Panc1 (cell line): Measurements from ENCODE around the gene OAS3. TPM values are rescaled to one million over a fixed set of nuclear protein-coding genes. Genes with fewer than 3 reads are reported as not detected.

ENCODE experiments used
- ATAC-seq: fragments of 200-7000 bp; cut with Tn5 transposase; 2 replicates; pipeline ENCODE4 v1.9.1; 2020; ENCODE audit warnings: mild to moderate bottlenecking, moderate library complexity
- BruUV-seq: library from RNA; stranded (reverse); fragments of 400-500 nt; replicated peaks from 2 replicates; lab custom pipeline; 2021; lab: Mats Ljungman, UMichigan
- CTCF ChIA-PET: fragments of 300-600 bp; sonication (Branson Sonifier 250); formaldehyde crosslinking; loops from one replicate; lab custom pipeline; 2022; ENCODE audit warnings: antibody characterized with exemption; lab: Charles Lee
- POLR2A ChIA-PET: fragments of 300-600 bp; sonication (Branson Sonifier 250); formaldehyde crosslinking; loops from one replicate; lab custom pipeline; 2022; ENCODE audit warnings: antibody characterized with exemption; lab: Charles Lee
- DNase-seq: peaks from one replicate; pipeline ENCODE4 v3.0.0-alpha.2; 2010; ENCODE audit warnings: low read depth, low spot score
- H3K27ac ChIP-seq: 2 replicates; pipeline ENCODE4 v1.5.1; 2011; ENCODE audit warnings: mild to moderate bottlenecking, low read length, inconsistent platforms
- H3K27me3 ChIP-seq: fragments of 200-500 bp; sonication (Bioruptor generic); 2 replicates; pipeline ENCODE4 v1.6.0; 2014; ENCODE audit warnings: low read length, inconsistent platforms; ENCODE audit not compliant: control insufficient read depth, insufficient read depth
- H3K36me3 ChIP-seq: fragments of 200-500 bp; sonication (Bioruptor generic); 2 replicates; pipeline ENCODE4 v1.5.1; 2014; ENCODE audit warnings: inconsistent platforms, mild to moderate bottlenecking, low read length, moderate library complexity; ENCODE audit not compliant: control insufficient read depth, insufficient read depth
- H3K4me1 ChIP-seq: 2 replicates; pipeline ENCODE4 v1.5.1; 2011; ENCODE audit warnings: inconsistent platforms, mild to moderate bottlenecking, low read length, moderate library complexity; ENCODE audit not compliant: control insufficient read depth, insufficient read depth
- H3K4me3 ChIP-seq, 2 experiments: 2 replicates each; pipeline ENCODE4 v1.5.1; 2011 to 2012; ENCODE audit warnings: low read depth in 2 of 2, low read length in 2 of 2, mild to moderate bottlenecking in 2 of 2, inconsistent platforms in 1 of 2, moderate library complexity in 1 of 2
- H3K9me3 ChIP-seq: fragments of 200-500 bp; sonication (Bioruptor generic); 2 replicates; pipeline ENCODE4 v1.5.1; 2014; ENCODE audit warnings: low read depth, mild to moderate bottlenecking, inconsistent platforms, low read length, moderate library complexity; ENCODE audit not compliant: control insufficient read depth, insufficient read depth
- POLR2AphosphoS5 ChIP-seq: IDR thresholded peaks from 2 replicates; pipeline ENCODE4 v1.6.1; 2012; ENCODE audit warnings: mild to moderate bottlenecking, low read depth, low read length, moderate library complexity
- SIN3A ChIP-seq: IDR thresholded peaks from 2 replicates; pipeline ENCODE4 v1.6.1; 2012; ENCODE audit warnings: low read depth, mild to moderate bottlenecking, low read length, moderate library complexity, borderline replicate concordance; ENCODE audit not compliant: insufficient read depth
- TCF7L2 ChIP-seq: IDR thresholded peaks from 2 replicates; pipeline ENCODE4 v1.6.1; 2011; ENCODE audit warnings: mild to moderate bottlenecking, low read depth, low read length, inconsistent platforms
- in situ Hi-C: cut with HindIII; loops from 2 replicates; pipeline ENCODE4 v1.10.0; 2016; ENCODE audit warnings: low sequenced_read_pairs, low pct_unique_long_range_greater_than_20kb
- intact Hi-C: fragments of 100-400 bp; cut with micrococcal nuclease; formaldehyde crosslinking; loops from one replicate; pipeline ENCODE4 v1.10.0; 2022; ENCODE audit not compliant: unreplicated experiment
- total RNA-seq: library from RNA; stranded (reverse); gene quantifications from one replicate; pipeline ENCODE4 v1.2.1, GENCODE V29; 2021; ENCODE audit not compliant: unreplicated experiment
- TF ChIP-seq, protein P1 (sequence below): fragments of 450-650 bp; IDR thresholded peaks from 2 replicates; pipeline ENCODE4 v1.5.1; 2017; ENCODE audit warnings: mild to moderate bottlenecking
- TF ChIP-seq, protein P2 (sequence below), 2 experiments: IDR thresholded peaks; 2 replicates each; pipeline ENCODE4 v1.6.1; 2011 to 2012; ENCODE audit warnings: low read depth in 2 of 2, control low read depth in 1 of 2, low read length in 1 of 2, mild to moderate bottlenecking in 1 of 2, moderate library complexity in 1 of 2; ENCODE audit not compliant: insufficient read depth in 1 of 2

The OAS3 gene
- total RNA-seq, 1 experiment from 2014 or later, result 33.3 TPM

DNA sequence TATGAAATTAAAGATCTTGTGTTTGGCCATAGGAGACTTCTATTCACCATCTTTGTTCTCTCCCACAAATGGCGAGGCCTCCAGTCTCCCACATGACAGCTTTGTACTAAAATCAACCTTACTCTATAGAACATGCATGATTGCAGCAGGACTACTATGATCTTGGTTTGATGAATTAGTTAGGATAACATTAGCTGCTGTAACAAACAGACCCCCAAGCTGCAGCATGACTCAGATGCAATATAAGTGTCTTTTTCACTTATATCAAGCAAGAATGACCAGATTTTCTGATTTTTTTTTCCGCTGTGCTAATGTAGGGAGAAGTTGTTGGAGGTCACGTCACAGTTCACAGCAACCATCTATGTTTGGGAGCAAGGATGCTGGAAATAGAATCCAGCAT is 10.8 kb upstream of the OAS3 start:
- in situ Hi-C loops (no loop called here), intact Hi-C loops (no loop called here)
- TF ChIP-seq, protein P1, sequence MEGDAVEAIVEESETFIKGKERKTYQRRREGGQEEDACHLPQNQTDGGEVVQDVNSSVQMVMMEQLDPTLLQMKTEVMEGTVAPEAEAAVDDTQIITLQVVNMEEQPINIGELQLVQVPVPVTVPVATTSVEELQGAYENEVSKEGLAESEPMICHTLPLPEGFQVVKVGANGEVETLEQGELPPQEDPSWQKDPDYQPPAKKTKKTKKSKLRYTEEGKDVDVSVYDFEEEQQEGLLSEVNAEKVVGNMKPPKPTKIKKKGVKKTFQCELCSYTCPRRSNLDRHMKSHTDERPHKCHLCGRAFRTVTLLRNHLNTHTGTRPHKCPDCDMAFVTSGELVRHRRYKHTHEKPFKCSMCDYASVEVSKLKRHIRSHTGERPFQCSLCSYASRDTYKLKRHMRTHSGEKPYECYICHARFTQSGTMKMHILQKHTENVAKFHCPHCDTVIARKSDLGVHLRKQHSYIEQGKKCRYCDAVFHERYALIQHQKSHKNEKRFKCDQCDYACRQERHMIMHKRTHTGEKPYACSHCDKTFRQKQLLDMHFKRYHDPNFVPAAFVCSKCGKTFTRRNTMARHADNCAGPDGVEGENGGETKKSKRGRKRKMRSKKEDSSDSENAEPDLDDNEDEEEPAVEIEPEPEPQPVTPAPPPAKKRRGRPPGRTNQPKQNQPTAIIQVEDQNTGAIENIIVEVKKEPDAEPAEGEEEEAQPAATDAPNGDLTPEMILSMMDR, result no peak
- TF ChIP-seq TCF7L2 (no peak), SIN3A (no peak), POLR2AphosphoS5 (no peak)
- TF ChIP-seq, protein P2, sequence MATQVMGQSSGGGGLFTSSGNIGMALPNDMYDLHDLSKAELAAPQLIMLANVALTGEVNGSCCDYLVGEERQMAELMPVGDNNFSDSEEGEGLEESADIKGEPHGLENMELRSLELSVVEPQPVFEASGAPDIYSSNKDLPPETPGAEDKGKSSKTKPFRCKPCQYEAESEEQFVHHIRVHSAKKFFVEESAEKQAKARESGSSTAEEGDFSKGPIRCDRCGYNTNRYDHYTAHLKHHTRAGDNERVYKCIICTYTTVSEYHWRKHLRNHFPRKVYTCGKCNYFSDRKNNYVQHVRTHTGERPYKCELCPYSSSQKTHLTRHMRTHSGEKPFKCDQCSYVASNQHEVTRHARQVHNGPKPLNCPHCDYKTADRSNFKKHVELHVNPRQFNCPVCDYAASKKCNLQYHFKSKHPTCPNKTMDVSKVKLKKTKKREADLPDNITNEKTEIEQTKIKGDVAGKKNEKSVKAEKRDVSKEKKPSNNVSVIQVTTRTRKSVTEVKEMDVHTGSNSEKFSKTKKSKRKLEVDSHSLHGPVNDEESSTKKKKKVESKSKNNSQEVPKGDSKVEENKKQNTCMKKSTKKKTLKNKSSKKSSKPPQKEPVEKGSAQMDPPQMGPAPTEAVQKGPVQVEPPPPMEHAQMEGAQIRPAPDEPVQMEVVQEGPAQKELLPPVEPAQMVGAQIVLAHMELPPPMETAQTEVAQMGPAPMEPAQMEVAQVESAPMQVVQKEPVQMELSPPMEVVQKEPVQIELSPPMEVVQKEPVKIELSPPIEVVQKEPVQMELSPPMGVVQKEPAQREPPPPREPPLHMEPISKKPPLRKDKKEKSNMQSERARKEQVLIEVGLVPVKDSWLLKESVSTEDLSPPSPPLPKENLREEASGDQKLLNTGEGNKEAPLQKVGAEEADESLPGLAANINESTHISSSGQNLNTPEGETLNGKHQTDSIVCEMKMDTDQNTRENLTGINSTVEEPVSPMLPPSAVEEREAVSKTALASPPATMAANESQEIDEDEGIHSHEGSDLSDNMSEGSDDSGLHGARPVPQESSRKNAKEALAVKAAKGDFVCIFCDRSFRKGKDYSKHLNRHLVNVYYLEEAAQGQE (IDR thresholded peaks at IDR 0.05; ENCODE audit: insufficient read depth in 1 of 2, low read depth in 2 of 2, low read length in 1 of 2), result no peak
- H3K4me1 ChIP-seq, result no peaks in the 10 kb centered on the region
- DNase-seq (no peak), ATAC-seq (no peak)
- ChIA-PET CTCF (no interaction called here), POLR2A (no interaction called here)
- BruUV-seq, result no TSS peak
- no peaks in the 10 kb centered on the region for H3K36me3 ChIP-seq
- H3K27ac ChIP-seq, result no peak overlapping the region
- no peaks in the 10 kb centered on the region for H3K9me3 ChIP-seq
- peaks cover 4% of the 10 kb centered on the region; the same call in 1 of the 2 replicates for H3K27me3 ChIP-seq
- H3K4me3 ChIP-seq, result no peak overlapping the region

DNA sequence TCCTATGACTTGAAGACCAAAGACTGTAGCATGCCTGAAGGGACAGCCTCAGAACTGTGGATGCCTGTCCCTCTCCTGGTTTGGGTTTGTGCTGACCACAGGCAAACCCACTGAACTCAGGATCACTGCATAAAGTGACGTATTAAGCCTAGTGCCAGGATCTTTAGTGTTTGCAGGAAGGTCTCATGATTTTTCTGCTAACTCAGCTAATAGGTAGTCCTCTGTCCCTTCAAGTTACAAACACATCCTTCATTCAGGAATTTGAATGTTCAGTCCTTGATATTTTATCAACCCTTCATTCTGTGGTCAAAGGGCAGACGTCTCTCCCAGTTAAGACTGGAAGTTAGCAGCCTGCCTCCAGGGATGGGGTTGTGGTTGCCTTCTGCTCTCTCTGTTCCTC is 10.3 kb upstream of the OAS3 start:
- CTCF ChIA-PET, result no interaction called here
- TF ChIP-seq TCF7L2, result no peak
- TF ChIP-seq SIN3A, result no peak
- TF ChIP-seq, protein P1, result no peak
- TF ChIP-seq POLR2AphosphoS5, result no peak
- TF ChIP-seq, protein P2 (IDR thresholded peaks at IDR 0.05; ENCODE audit: insufficient read depth in 1 of 2, low read depth in 2 of 2, low read length in 1 of 2), result no peak
- DNase-seq (no peak), ATAC-seq (no peak)
- POLR2A ChIA-PET, result no interaction called here
- intact Hi-C loops (no loop called here), in situ Hi-C loops (no loop called here)
- Histone ChIP-seq H3K4me1 (0 out of 2 replicates have a peak, but pooled peaks cover 1% of the 10 kb centered on the region), H3K27me3 (peaks cover 4% of the 10 kb centered on the region; the same call in 1 of the 2 replicates), H3K27ac (no peak overlapping the region), H3K36me3 (no peaks in the 10 kb centered on the region), H3K4me3 (no peak overlapping the region), H3K9me3 (no peaks in the 10 kb centered on the region)
- BruUV-seq, result no TSS peak
